Caco-2 (cell line): ENCODE results near the gene KCTD2. TPM values are rescaled to one million over a fixed set of nuclear protein-coding genes. Genes with fewer than 3 reads are reported as not detected.

Experiments
- BruUV-seq: library from RNA; stranded (reverse); fragments of 400-500 nt; replicated peaks from 2 replicates; lab custom pipeline; 2021; lab: Mats Ljungman, UMichigan
- CTCF ChIA-PET: fragments of 300-600 bp; sonication (Branson Sonifier 250); formaldehyde crosslinking; loops from one replicate; lab custom pipeline; 2022; ENCODE audit warnings: antibody characterized with exemption; lab: Charles Lee
- POLR2A ChIA-PET: fragments of 300-600 bp; sonication (Branson Sonifier 250); formaldehyde crosslinking; loops from one replicate; lab custom pipeline; 2022; ENCODE audit warnings: antibody characterized with exemption; lab: Charles Lee
- DNase-seq, 2 experiments: peaks; one replicate each; pipeline versions ENCODE4 v3.0.0 to v3.0.0-alpha.2; 2020 to 2022
- H3K27me3 ChIP-seq: replicated peaks from 2 replicates; pipeline ENCODE4 v1.6.0; 2011; ENCODE audit warnings: low read length; ENCODE audit not compliant: control insufficient read depth, insufficient read depth
- H3K36me3 ChIP-seq: 2 replicates; pipeline ENCODE4 v1.5.1; 2011; ENCODE audit warnings: low read length; ENCODE audit not compliant: control insufficient read depth, insufficient read depth
- H3K4me1 ChIP-seq: fragments of 250-450 bp; sonication (Bioruptor Pico); 2 replicates; pipeline ENCODE4 v1.5.1; 2020; ENCODE audit warnings: mild to moderate bottlenecking
- H3K4me3 ChIP-seq: 2 replicates; pipeline ENCODE4 v1.5.1; 2011; ENCODE audit warnings: low read depth, mild to moderate bottlenecking, control low read depth, low read length
- H3K9me3 ChIP-seq: fragments of 250-450 bp; sonication (Bioruptor Pico); 2 replicates; pipeline ENCODE4 v1.5.1; 2020; ENCODE audit warnings: mild to moderate bottlenecking, moderate library complexity
- H3K27ac Mint-ChIP-seq: one replicate; pipeline ENCODE4 v1.8.0; 2022; ENCODE audit warnings: mixed read lengths; ENCODE audit not compliant: unreplicated experiment
- H3K27me3 Mint-ChIP-seq: one replicate; pipeline ENCODE4 v1.8.0; 2022; ENCODE audit warnings: mixed read lengths; ENCODE audit not compliant: insufficient read depth, unreplicated experiment
- H3K36me3 Mint-ChIP-seq: one replicate; pipeline ENCODE4 v1.8.0; 2022; ENCODE audit warnings: mild to moderate bottlenecking, mixed read lengths; ENCODE audit not compliant: insufficient read depth, unreplicated experiment
- H3K4me1 Mint-ChIP-seq: one replicate; pipeline ENCODE4 v1.8.0; 2022; ENCODE audit warnings: low read depth, mixed read lengths; ENCODE audit not compliant: unreplicated experiment
- H3K4me3 Mint-ChIP-seq: one replicate; pipeline ENCODE4 v1.8.0; 2022; ENCODE audit warnings: mild to moderate bottlenecking, moderate library complexity, mixed read lengths; ENCODE audit not compliant: unreplicated experiment
- H3K9me3 Mint-ChIP-seq: one replicate; pipeline ENCODE4 v1.8.0; 2022; ENCODE audit warnings: mixed read lengths; ENCODE audit not compliant: unreplicated experiment
- CTCF ChIP-seq, 2 experiments: fragments of 200-600 bp in 1 of 2; IDR thresholded peaks; 1 replicate in 1 of 2; 2 replicates in 1 of 2; pipeline versions ENCODE4 v1.5.1 to v1.8.0; 2011 to 2022; ENCODE audit warnings: antibody characterized with exemption in 1 of 2, control low read depth in 1 of 2, inconsistent platforms in 1 of 2, low read depth in 1 of 2, low read length in 1 of 2, mild to moderate bottlenecking in 1 of 2, moderate library complexity in 1 of 2; ENCODE audit not compliant: insufficient read depth in 1 of 2, severe bottlenecking in 1 of 2, unreplicated experiment in 1 of 2
- intact Hi-C: fragments of 100-400 bp; cut with micrococcal nuclease; formaldehyde crosslinking; loops from one replicate; pipeline ENCODE4 v1.10.0; 2022; ENCODE audit not compliant: unreplicated experiment
- total RNA-seq: library from RNA; stranded (reverse); gene quantifications from 2 replicates; pipeline ENCODE4 v1.2.3, GENCODE V29; 2022

Gene KCTD2
- total RNA-seq, 1 experiment from 2014 or later, result 28.8 TPM

GRCh38 chr17:75102385-75102821, 55.4 kb downstream of the KCTD2 start:
- Mint-ChIP-seq H3K27me3 (no peaks in the 10 kb centered on the region), H3K9me3 (no peaks in the 10 kb centered on the region), H3K27ac (no peak overlapping the region), H3K36me3 (peaks cover 49% of the 10 kb centered on the region), H3K4me3 (no peak overlapping the region), H3K4me1 (peaks cover 7% of the 10 kb centered on the region)
- no peaks in the 10 kb centered on the region for H3K9me3 ChIP-seq
- ChIA-PET CTCF (interaction anchor here (1.4 kb wide), 1 partner anchor 11 kb away, joined by 4 read pairs; no protein-coding TSS in a partner anchor), POLR2A (no interaction called here)
- no TSS peak for BruUV-seq
- intact Hi-C loops, result no loop called here
- H3K4me3 ChIP-seq, result no peak overlapping the region
- no peaks in the 10 kb centered on the region for H3K27me3 ChIP-seq
- no peaks in the 10 kb centered on the region for H3K4me1 ChIP-seq
- no peak for DNase-seq
- peaks cover 3% of the 10 kb centered on the region for H3K36me3 ChIP-seq
- no peak for TF ChIP-seq CTCF (IDR thresholded peaks at IDR 0.05; ENCODE audit: insufficient read depth in 1 of 2, low read depth in 1 of 2, low read length in 1 of 2, severe bottlenecking in 1 of 2, unreplicated experiment in 1 of 2)

GRCh38 chr17:75103601-75104554, 56.9 kb downstream of the KCTD2 start:
- H3K4me3 Mint-ChIP-seq, result no peak overlapping the region

More at GRCh38 chr17:75103601-75104554, 56.9 kb downstream of the KCTD2 start:
- Mint-ChIP-seq H3K27me3 (no peaks in the 10 kb centered on the region), H3K9me3 (no peaks in the 10 kb centered on the region), H3K27ac (no peak overlapping the region), H3K4me1 (peaks cover 3% of the 10 kb centered on the region), H3K36me3 (peaks cover 44% of the 10 kb centered on the region)
- no peaks in the 10 kb centered on the region for H3K4me1 ChIP-seq
- no peak overlapping the region for H3K4me3 ChIP-seq
- no peaks in the 10 kb centered on the region for H3K27me3 ChIP-seq
- no peak for TF ChIP-seq CTCF (IDR thresholded peaks at IDR 0.05; ENCODE audit: insufficient read depth in 1 of 2, low read depth in 1 of 2, low read length in 1 of 2, severe bottlenecking in 1 of 2, unreplicated experiment in 1 of 2)
- ChIA-PET CTCF (interaction anchor here (0.8 to 1.5 kb wide), 3 partner anchors 10 to 98 kb away, joined by 3 to 5 read pairs (median 5); no protein-coding TSS in a partner anchor), POLR2A (interaction anchor here (1.1 kb wide), 1 partner anchor 18 kb away, joined by 7 read pairs; no protein-coding TSS in a partner anchor)
- no peak for DNase-seq
- intact Hi-C loops, result loop anchor here (2.0 kb wide), 1 partner anchor 27 kb away; no protein-coding TSS in a partner anchor
- BruUV-seq, result no TSS peak
- H3K36me3 ChIP-seq, result no peaks in the 10 kb centered on the region; the same call in 1 of the 2 replicates
- no peaks in the 10 kb centered on the region for H3K9me3 ChIP-seq
